Endodermal cell (in vitro differentiated cells): Measurements from ENCODE around the gene DDX10. TPM values are rescaled to one million over a fixed set of nuclear protein-coding genes. Genes with fewer than 3 reads are reported as not detected.

Experiments
- DNase-seq: peaks from one replicate; pipeline ENCODE4 v3.0.0-alpha.2; 2017
- H3K27ac ChIP-seq: 2 replicates; pipeline ENCODE4 v1.5.1; 2013; ENCODE audit warnings: mild to moderate bottlenecking, low read depth, low read length, moderate library complexity
- H3K27me3 ChIP-seq: 2 replicates; pipeline ENCODE4 v1.6.1; 2013; ENCODE audit warnings: mild to moderate bottlenecking, low read length, moderate library complexity; ENCODE audit not compliant: insufficient read depth, control insufficient read depth, poor library complexity, severe bottlenecking
- H3K36me3 ChIP-seq: 2 replicates; pipeline ENCODE4 v1.7.0; 2013; ENCODE audit warnings: mild to moderate bottlenecking, low read length, moderate library complexity; ENCODE audit not compliant: control insufficient read depth, insufficient read depth
- H3K4me1 ChIP-seq: one replicate; pipeline ENCODE4 v1.7.0; 2013; ENCODE audit warnings: low read length; ENCODE audit not compliant: control insufficient read depth, insufficient read depth
- H3K4me3 ChIP-seq: 2 replicates; pipeline ENCODE4 v1.5.1; 2013; ENCODE audit warnings: mild to moderate bottlenecking, low read length, moderate library complexity
- H3K9ac ChIP-seq: 2 replicates; pipeline ENCODE4 v1.6.1; 2013; ENCODE audit warnings: mild to moderate bottlenecking, low read length, moderate library complexity; ENCODE audit not compliant: poor library complexity, severe bottlenecking; ENCODE audit errors: extremely low read depth
- H3K9me3 ChIP-seq: 2 replicates; pipeline ENCODE4 v1.6.1; 2013; ENCODE audit warnings: mild to moderate bottlenecking, low read length, moderate library complexity; ENCODE audit not compliant: control insufficient read depth
- H3K27ac Mint-ChIP-seq: 2 replicates; pipeline ENCODE4 v1.8.0; 2020; ENCODE audit warnings: mixed read lengths
- H3K27me3 Mint-ChIP-seq: 2 replicates; pipeline ENCODE4 v1.8.0; 2021; ENCODE audit warnings: mild to moderate bottlenecking, mixed read lengths; ENCODE audit not compliant: insufficient read depth
- H3K36me3 Mint-ChIP-seq: 2 replicates; pipeline ENCODE4 v1.8.0; 2020; ENCODE audit warnings: low read depth, mixed read lengths
- H3K4me1 Mint-ChIP-seq: 2 replicates; pipeline ENCODE4 v1.8.0; 2020; ENCODE audit warnings: mixed read lengths
- H3K4me3 Mint-ChIP-seq: 2 replicates; pipeline ENCODE4 v1.8.0; 2020; ENCODE audit warnings: mild to moderate bottlenecking, moderate library complexity, mixed read lengths
- H3K9me3 Mint-ChIP-seq: 2 replicates; pipeline ENCODE4 v1.8.0; 2020; ENCODE audit warnings: mild to moderate bottlenecking, mixed read lengths
- CTCF ChIP-seq: fragments of 200-600 bp; sonication (generic); conservative IDR thresholded peaks from 2 replicates; pipeline ENCODE4 v1.5.0; 2021; ENCODE audit warnings: antibody characterized with exemption, mild to moderate bottlenecking
- WGBS, 2 experiments: methylation state at CpG; one replicate each; pipeline versions ENCODE4 v1.1.5 to v1.1.7; 2013; ENCODE audit warnings: missing lambda C conversion rate in 2 of 2, mixed read lengths in 1 of 2; ENCODE audit not compliant: insufficient coverage in 1 of 2, insufficient read length in 1 of 2; 5-methylcytosine and 5-hydroxymethylcytosine counted together
- total RNA-seq, 2 donors: library from RNA; stranded (reverse); fragmentation: NEBNext Ultra II Directional in 1 of 2; extraction: Animal tissue kit (Norgen Biotek cat#: 25700) in 1 of 2; gene quantifications; 2 replicates in 1 of 2; 3 replicates in 1 of 2; pipeline ENCODE4 v1.2.1, GENCODE V29; 2021

DDX10 gene
- total RNA-seq, 2 donors from 2014 or later = 31.1 to 32.7 TPM

DNA sequence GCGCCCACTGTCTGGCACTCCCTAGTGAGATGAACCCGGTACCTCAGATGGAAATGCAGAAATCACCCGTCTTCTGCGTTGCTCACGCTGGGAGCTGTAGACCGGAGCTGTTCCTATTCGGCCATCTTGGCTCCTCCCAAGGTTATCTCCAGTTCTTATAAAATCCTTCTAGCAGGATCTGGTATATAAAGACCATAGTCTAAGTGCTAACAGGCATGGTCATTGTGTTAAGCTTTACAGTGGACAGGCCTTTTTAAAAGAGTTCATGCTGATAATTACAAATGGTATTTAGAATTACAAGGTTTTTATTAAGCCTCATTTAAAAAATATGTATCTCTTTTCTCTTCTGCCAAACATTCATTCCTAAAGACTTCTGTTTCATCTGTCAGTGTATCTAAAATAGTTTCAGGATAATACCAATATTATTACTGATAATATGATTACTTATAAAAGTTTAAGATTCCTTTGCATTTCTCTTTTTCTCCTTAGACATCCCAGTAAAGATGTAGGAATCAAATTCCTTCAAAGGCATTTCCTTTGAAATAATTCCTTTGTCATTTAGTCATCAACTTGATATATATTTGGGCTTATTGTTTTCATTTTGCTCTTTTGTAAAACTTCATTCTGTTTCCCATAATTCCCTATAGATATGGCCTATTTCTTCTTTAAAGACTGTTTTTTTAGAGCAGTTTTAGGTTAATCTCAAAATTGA is 20.7 kb downstream of the DDX10 start:
- peaks cover 47% of the 10 kb centered on the region for H3K36me3 ChIP-seq
- no peak overlapping the region for H3K27ac ChIP-seq
- no peaks in the 10 kb centered on the region for H3K4me1 ChIP-seq
- Mint-ChIP-seq H3K36me3 (peaks cover 48% of the 10 kb centered on the region), H3K4me1 (peaks cover 12% of the 10 kb centered on the region), H3K27me3 (no peaks in the 10 kb centered on the region), H3K9me3 (peaks cover 24% of the 10 kb centered on the region), H3K4me3 (no peak overlapping the region), H3K27ac (no peak overlapping the region)
- H3K4me3 ChIP-seq = no peak overlapping the region
- no peak for TF ChIP-seq CTCF
- peaks cover 7% of the 10 kb centered on the region for H3K9me3 ChIP-seq
- WGBS, 2 experiments = 97% methylated on average over 6 of the region's 7 CpGs; no CpG with 5 or more reads in 1 of the 2 experiments
- no peak for DNase-seq
- no peak overlapping the region for H3K9ac ChIP-seq
- no peaks in the 10 kb centered on the region for H3K27me3 ChIP-seq

DNA sequence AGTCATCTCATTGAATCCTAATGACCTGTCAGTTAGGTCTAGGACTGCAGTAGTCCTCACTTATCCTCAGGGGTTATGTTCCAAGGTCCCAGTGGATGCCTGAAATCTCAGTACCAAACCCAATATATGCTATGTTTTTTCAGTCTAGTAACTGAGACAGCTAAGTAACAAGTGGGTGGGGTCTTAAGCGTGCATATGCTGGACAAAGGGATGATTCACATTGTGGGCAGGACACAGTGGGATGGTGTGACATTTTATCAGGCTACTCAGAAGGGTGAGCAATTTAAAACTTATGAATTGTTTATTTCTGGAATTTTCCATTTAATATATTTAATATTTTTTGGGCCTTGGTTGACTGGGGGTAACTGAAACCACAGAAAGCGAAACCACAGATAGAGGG is 29.0 kb downstream of the DDX10 start:
- peaks cover 2% of the 10 kb centered on the region for H3K4me1 Mint-ChIP-seq
- no peaks in the 10 kb centered on the region for H3K9me3 Mint-ChIP-seq
- H3K4me3 ChIP-seq = no peak overlapping the region
- H3K9ac ChIP-seq = no peak overlapping the region
- no peaks in the 10 kb centered on the region for H3K9me3 ChIP-seq
- no peak overlapping the region for H3K4me3 Mint-ChIP-seq
- no peak overlapping the region for H3K27ac Mint-ChIP-seq
- TF ChIP-seq CTCF = no peak
- no peak overlapping the region for H3K27ac ChIP-seq
- WGBS, 2 experiments = 90 to 93% methylated on average over 1 to 2 of the region's 2 CpGs
- DNase-seq = no peak
- no peaks in the 10 kb centered on the region for H3K27me3 Mint-ChIP-seq
- H3K27me3 ChIP-seq = no peaks in the 10 kb centered on the region
- H3K36me3 ChIP-seq = peaks cover 65% of the 10 kb centered on the region
- no peaks in the 10 kb centered on the region for H3K4me1 ChIP-seq
- peaks cover 24% of the 10 kb centered on the region for H3K36me3 Mint-ChIP-seq

DNA sequence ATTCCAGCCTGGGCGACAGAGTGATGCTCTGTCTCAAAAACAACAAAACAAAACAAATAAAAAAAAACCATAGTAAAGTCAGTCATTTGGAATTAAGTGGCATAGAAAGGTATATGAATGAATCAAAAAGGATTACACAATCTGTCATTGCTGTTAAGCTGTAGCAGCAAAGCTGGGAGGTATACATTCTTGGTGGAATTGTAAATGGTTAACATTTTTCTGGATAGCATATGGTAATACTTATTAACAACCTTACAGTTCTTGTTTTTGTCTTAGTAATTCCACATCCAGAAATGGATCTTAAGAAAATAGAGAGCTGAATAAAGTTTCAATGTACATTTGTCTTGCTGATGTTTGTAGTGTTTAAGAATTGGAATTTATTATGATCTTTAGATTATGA is 30.0 kb downstream of the DDX10 start:
- DNase-seq = no peak
- H3K27me3 ChIP-seq = no peaks in the 10 kb centered on the region
- peaks cover 16% of the 10 kb centered on the region for H3K36me3 Mint-ChIP-seq
- H3K27me3 Mint-ChIP-seq = no peaks in the 10 kb centered on the region
- H3K27ac Mint-ChIP-seq = no peak overlapping the region
- H3K36me3 ChIP-seq = peaks cover 64% of the 10 kb centered on the region
- H3K27ac ChIP-seq = no peak overlapping the region
- no peak overlapping the region for H3K4me3 Mint-ChIP-seq
- H3K4me1 Mint-ChIP-seq = no peaks in the 10 kb centered on the region
- H3K9me3 Mint-ChIP-seq = no peaks in the 10 kb centered on the region
- no peak for TF ChIP-seq CTCF
- H3K9ac ChIP-seq = no peak overlapping the region
- H3K4me1 ChIP-seq = no peaks in the 10 kb centered on the region
- no CpG with 5 or more reads among the region's 1 CpG for WGBS, 2 experiments
- H3K4me3 ChIP-seq = no peak overlapping the region
- H3K9me3 ChIP-seq = no peaks in the 10 kb centered on the region
